ENCODE data around the gene TEKT1. TPM values are rescaled to one million over a fixed set of nuclear protein-coding genes. Genes with fewer than 3 reads are reported as not detected.

TEKT1 gene
- total and polyA plus RNA-seq, 7 donors, result not detected

GRCh38 chr17:6867849-6868248, 36.3 kb upstream of the TEKT1 start:
- H3K9me3 ChIP-seq, result no peaks in the 10 kb centered on the region
- intact Hi-C loops (cut with DNase I), result no loop called here
- no peak for DNase-seq
- H3K27me3 ChIP-seq, result peaks cover 0 to 8% (median 6%) of the 10 kb centered on the region in 3 donors
- TF ChIP-seq CTCF (IDR thresholded peaks at IDR 0.05) (no peak), EP300 (IDR thresholded peaks at IDR 0.05) (no peak), POLR2AphosphoS5 (IDR thresholded peaks at IDR 0.05) (no peak), POLR2A (IDR thresholded peaks at IDR 0.05) (no peak)
- H3K36me3 ChIP-seq, result no peaks in the 10 kb centered on the region
- H3K27ac ChIP-seq, result no peak overlapping the region
- H3K4me3 ChIP-seq, result no peak overlapping the region
- 81 to 88% methylated on average over 3 of the region's 3 CpGs for WGBS, 2 donors
- H3K4me1 ChIP-seq, result no peaks in the 10 kb centered on the region

GRCh38 chr17:6862825-6863224, 31.3 kb upstream of the TEKT1 start:
- 85 to 86% methylated on average over 4 of the region's 4 CpGs for WGBS, 2 donors
- H3K4me1 ChIP-seq, result no peaks in the 10 kb centered on the region
- TF ChIP-seq POLR2AphosphoS5 (IDR thresholded peaks at IDR 0.05) (no peak), EP300 (IDR thresholded peaks at IDR 0.05) (no peak), CTCF (IDR thresholded peaks at IDR 0.05) (no peak), POLR2A (IDR thresholded peaks at IDR 0.05) (no peak)
- DNase-seq, result no peak
- H3K27ac ChIP-seq, result no peak overlapping the region
- no peaks in the 10 kb centered on the region for H3K9me3 ChIP-seq
- H3K36me3 ChIP-seq, result no peaks in the 10 kb centered on the region
- intact Hi-C loops (cut with DNase I), result no loop called here
- H3K4me3 ChIP-seq, result no peak overlapping the region
- H3K27me3 ChIP-seq, result peaks cover 0 to 14% (median 6%) of the 10 kb centered on the region in 3 donors

GRCh38 chr17:6862122-6862521, 30.6 kb upstream of the TEKT1 start:
- Histone ChIP-seq H3K27me3 (peaks cover 0 to 14% (median 6%) of the 10 kb centered on the region in 3 donors), H3K9me3 (no peaks in the 10 kb centered on the region), H3K36me3 (no peaks in the 10 kb centered on the region), H3K4me1 (no peaks in the 10 kb centered on the region), H3K27ac (no peak overlapping the region), H3K4me3 (no peak overlapping the region)
- 82 to 91% methylated on average over 2 of the region's 2 CpGs for WGBS, 2 donors
- intact Hi-C loops (cut with DNase I), result no loop called here
- TF ChIP-seq EP300 (IDR thresholded peaks at IDR 0.05) (no peak), POLR2AphosphoS5 (IDR thresholded peaks at IDR 0.05) (no peak), POLR2A (IDR thresholded peaks at IDR 0.05) (no peak), CTCF (IDR thresholded peaks at IDR 0.05) (no peak)
- DNase-seq, result no peak

GRCh38 chr17:6857904-6858303, 26.4 kb upstream of the TEKT1 start:
- H3K4me1 ChIP-seq, result no peaks in the 10 kb centered on the region
- H3K27ac ChIP-seq, result no peak overlapping the region
- no peak for DNase-seq
- no peaks in the 10 kb centered on the region for H3K9me3 ChIP-seq
- intact Hi-C loops (cut with DNase I), result no loop called here
- TF ChIP-seq POLR2A (IDR thresholded peaks at IDR 0.05), result no peak
- no peak for TF ChIP-seq CTCF (IDR thresholded peaks at IDR 0.05)
- TF ChIP-seq EP300 (IDR thresholded peaks at IDR 0.05), result no peak
- TF ChIP-seq POLR2AphosphoS5 (IDR thresholded peaks at IDR 0.05), result no peak
- H3K4me3 ChIP-seq, result no peak overlapping the region
- no peaks in the 10 kb centered on the region for H3K36me3 ChIP-seq
- WGBS, 2 donors, result 80 to 89% methylated on average over 2 of the region's 2 CpGs
- peaks cover 0 to 27% (median 3%) of the 10 kb centered on the region in 3 donors for H3K27me3 ChIP-seq

- Histone ChIP-seq H3K4me3 (no peak overlapping the region), H3K36me3 (no peaks in the 10 kb centered on the region), H3K27me3 (peaks cover 0 to 21% (median 3%) of the 10 kb centered on the region in 3 donors), H3K27ac (no peak overlapping the region), H3K9me3 (no peaks in the 10 kb centered on the region), H3K4me1 (no peaks in the 10 kb centered on the region)
- TF ChIP-seq POLR2A (IDR thresholded peaks at IDR 0.05) (no peak), POLR2AphosphoS5 (IDR thresholded peaks at IDR 0.05) (no peak), CTCF (IDR thresholded peaks at IDR 0.05) (no peak), EP300 (IDR thresholded peaks at IDR 0.05) (no peak)
- intact Hi-C loops (cut with DNase I), result no loop called here
- DNase-seq, result no peak
- WGBS, 2 donors, result 76% methylated on average over 6 of the region's 6 CpGs
These were observed 25.8 kb upstream of the TEKT1 start for GRCh38 chr17:6857336-6857735.
